Epithelial cell of proximal tubule (primary cell): ENCODE data around the gene PTPRN2. TPM values are rescaled to one million over a fixed set of nuclear protein-coding genes. Genes with fewer than 3 reads are reported as not detected.

Source experiments
- DNase-seq: peaks from one replicate; pipeline ENCODE4 v3.0.0-alpha.2; 2011; ENCODE audit warnings: low read depth
- H3K4me3 ChIP-seq: 2 replicates; pipeline ENCODE4 v1.5.1; 2011; ENCODE audit warnings: low read depth, mild to moderate bottlenecking, low read length
- total RNA-seq: library from RNA; depleted of rRNA; stranded (reverse); fragments of >200 nt; gene quantifications from 2 replicates; pipeline ENCODE4 v1.2.3, GENCODE V29; 2015
- TF ChIP-seq, protein P1 (sequence below): conservative IDR thresholded peaks from 2 replicates; pipeline ENCODE4 v1.5.1; 2012; ENCODE audit warnings: low read depth, mild to moderate bottlenecking, low read length

PTPRN2 gene
- total RNA-seq, 1 donor from 2014 or later: 2.8 TPM

DNA sequence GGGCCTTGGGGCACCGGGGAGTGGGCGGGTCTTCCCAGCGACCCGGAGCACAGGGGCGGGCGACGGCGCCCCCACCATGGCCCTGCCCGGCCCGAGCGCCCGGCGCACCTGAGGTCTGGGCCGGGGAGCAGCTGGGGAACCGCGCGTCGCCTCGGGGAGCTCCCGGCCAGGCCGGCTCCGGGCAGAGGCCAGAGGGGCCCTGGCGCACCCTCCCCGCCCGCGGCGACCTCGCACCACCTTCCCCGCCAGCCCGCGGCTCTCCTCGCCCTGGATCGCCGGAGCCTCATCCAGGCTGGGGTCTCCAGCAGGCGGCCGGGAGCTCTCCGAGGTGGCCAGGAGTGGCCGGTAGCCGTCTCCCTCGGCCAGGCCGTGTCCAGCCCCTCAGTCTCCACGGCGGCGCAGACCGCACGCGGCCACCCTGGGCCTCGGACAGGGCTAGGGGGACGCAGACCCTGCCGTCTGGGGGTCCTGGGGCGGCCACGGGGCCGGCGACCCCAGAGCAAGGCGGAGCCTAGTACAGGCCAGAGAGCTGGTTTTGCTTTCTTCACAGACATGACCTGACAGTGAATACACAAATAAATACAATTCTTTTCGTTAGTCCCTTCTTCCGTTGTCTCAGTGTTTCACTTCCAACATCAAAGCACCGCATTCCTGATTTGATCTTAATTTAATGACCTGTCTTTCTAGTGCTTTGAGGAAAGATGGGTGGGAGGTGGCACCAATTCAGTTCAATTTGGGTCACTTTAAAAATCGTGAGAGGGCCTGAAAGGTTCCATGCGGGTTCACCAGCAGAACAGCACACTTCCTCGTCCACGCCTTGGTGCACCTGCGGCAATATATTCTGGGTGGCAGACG, 893.9 kb downstream of the PTPRN2 start:
- DNase-seq: no peak
- TF ChIP-seq, protein P1, sequence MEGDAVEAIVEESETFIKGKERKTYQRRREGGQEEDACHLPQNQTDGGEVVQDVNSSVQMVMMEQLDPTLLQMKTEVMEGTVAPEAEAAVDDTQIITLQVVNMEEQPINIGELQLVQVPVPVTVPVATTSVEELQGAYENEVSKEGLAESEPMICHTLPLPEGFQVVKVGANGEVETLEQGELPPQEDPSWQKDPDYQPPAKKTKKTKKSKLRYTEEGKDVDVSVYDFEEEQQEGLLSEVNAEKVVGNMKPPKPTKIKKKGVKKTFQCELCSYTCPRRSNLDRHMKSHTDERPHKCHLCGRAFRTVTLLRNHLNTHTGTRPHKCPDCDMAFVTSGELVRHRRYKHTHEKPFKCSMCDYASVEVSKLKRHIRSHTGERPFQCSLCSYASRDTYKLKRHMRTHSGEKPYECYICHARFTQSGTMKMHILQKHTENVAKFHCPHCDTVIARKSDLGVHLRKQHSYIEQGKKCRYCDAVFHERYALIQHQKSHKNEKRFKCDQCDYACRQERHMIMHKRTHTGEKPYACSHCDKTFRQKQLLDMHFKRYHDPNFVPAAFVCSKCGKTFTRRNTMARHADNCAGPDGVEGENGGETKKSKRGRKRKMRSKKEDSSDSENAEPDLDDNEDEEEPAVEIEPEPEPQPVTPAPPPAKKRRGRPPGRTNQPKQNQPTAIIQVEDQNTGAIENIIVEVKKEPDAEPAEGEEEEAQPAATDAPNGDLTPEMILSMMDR: no peak
- H3K4me3 ChIP-seq: no peak overlapping the region

DNA sequence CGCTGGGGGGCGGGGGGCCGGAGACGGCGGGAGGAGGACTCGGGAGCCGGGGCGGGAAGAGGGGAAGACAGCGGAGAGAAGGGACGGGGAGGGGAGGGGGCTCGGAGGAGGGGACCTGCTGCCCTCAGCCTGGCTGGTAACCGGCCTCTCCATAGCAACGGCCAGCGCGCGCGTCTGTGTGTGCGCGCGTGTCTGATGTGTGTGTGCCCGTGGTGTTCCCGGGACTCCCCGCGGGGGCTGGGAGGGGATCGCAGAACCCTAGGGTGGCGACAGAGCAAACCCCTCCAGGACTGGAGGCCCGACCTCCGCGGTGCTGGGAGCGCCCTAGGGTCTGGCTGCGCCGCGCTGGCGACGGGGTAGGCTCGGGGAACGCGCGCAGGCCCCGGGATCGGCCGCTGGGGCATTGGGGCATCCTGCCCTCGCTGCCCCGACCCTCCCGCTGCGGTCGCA, 894.5 kb downstream of the PTPRN2 start:
- TF ChIP-seq, protein P1: no peak

DNA sequence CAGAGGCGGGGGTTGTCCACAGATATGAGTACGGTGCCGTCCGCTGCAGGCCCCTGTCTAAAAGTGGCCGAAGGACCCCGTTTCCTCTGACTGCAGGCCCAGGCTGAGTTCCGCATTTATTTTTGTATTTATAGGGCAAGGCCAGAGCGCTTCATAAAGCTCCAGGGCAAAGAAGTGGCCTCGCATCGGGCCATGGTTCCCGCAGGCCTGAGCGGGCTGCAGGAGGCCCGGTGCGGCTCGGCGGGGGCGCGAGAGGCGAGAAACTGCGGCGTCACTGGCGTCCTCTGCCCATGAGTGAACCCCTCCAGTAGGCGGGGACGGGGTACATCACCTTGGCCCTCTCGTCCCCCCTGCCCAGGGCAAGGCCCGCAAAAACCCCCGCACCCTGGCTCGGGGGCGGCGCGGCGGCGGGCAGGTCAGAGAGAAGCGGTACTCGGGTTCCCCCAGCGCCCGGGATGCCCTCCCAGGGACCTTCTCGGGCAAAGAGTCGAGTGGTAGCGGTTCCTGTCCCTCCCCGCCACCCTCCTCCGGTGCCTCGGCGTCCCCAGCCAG, 895.1 kb downstream of the PTPRN2 start:
- no peak overlapping the region for H3K4me3 ChIP-seq
- DNase-seq: no peak
- TF ChIP-seq, protein P1: no peak

More for the DNA sequence above, 894.5 kb downstream of the PTPRN2 start:
- no peak overlapping the region for H3K4me3 ChIP-seq
- no peak for DNase-seq

DNA sequence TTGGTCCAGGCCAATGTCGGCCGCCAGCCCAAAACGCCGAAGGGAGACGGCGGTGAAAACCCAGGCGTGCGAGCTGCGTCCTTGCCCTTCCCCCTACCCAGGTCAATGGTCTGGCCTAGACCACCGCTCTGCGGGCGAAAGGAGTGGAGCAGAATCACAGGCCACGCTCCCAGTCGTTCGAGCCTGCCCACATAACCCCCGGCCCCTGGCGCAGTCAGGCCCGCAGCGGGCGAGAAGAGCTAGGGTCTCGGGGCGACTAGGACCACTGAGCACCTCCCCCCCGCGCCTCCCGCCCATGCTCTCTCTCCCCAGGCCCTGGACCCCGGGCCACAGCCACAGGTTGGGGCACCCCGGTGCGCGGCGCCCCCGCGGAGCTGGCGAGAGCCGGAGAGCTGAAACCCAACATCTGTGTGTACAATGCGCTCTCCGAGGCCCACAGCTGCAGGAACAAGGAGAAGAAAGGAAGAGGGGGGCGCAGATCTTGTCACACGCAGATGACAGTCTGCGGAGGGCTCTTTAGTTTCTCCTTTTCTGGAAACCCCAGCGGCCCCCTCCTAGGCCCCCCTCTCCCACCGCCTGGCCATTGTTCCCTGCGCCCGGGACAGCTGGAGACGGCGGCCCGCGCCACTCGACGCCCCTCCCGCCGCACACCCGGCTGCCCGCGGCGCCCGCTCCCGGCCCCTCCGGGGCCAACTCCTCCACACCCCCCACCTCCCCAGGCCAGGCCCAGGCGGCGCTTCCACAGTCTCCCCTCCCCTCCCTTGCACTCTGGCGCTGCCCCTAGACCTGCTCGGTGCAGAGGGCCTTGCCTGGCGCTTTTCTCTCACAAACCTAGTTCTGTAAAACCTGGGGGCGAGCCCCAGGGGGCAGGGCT, 895.8 kb downstream of the PTPRN2 start:
- TF ChIP-seq, protein P1: no peak
- H3K4me3 ChIP-seq: no peak overlapping the region
- DNase-seq: no peak

DNA sequence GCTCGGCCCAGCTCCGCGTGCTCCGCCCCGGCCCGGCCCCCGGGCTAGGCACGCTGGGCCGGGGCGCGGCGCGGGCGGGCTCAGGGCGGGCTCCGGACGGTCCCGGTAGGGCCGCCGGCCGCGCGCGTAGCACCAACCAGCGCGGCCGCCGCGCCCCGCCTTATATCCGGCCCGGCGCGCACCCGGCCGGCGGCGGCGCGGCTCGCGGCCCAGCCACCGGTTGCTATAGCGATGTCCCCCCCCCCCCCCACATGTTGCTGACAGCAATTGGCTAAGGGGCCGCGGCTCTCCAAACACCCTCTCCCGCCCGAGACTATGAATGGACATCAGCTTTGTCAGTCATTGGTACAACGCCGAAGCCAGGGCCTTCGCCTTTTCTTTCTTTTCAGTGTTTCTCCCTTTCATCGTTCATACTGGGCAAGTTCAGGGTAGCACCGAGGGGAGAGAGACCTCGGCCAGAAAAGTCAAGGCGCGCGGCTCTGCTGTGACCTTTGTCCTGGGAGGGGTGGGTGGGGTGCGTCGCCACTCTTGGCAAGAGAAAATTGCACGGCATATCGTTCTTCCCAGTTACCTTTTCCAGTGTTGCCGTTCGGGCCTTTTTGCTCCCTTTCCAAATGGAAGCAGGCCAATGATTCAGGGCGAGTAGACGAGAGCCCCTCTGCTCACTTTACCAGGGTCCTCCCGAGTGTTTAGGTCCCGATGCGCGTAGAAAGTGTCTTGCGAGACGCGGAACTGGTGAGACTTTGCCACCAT, 896.6 kb downstream of the PTPRN2 start:
- DNase-seq: no peak
- no peak overlapping the region for H3K4me3 ChIP-seq
- TF ChIP-seq, protein P1: no peak
